HEK293T (cell line): ENCODE data around the gene ITGAE.
"Not testable (repeated sequence)": the region's sequence is repeated elsewhere in the genome, so short reads cannot be mapped to it uniquely, and the experiment has no call there.

Source experiments
- CTCF ChIA-PET: fragments of 350-600 bp; formaldehyde crosslinking; extraction: SDS; loops from one replicate; lab custom pipeline; 2021; ENCODE audit warnings: antibody characterized with exemption, inconsistent platforms; lab: Yijun Ruan, JAX
- POLR2A ChIA-PET: fragments of 350-600 bp; formaldehyde crosslinking; extraction: SDS; loops from one replicate; lab custom pipeline; 2020; ENCODE audit warnings: antibody characterized with exemption, inconsistent platforms; lab: Yijun Ruan, JAX
- DNase-seq: peaks from one replicate; pipeline ENCODE4 v3.0.0; 2012; ENCODE audit warnings: mixed read lengths; ENCODE audit errors: extremely low spot score
- ARNT ChIP-seq: fragments of 450-650 bp; IDR thresholded peaks from 2 replicates; pipeline ENCODE4 v1.6.1; 2017; ENCODE audit warnings: mild to moderate bottlenecking
- BHLHE40 ChIP-seq: fragments of 450-650 bp; IDR thresholded peaks from 2 replicates; pipeline ENCODE4 v1.6.1; 2016; ENCODE audit warnings: mild to moderate bottlenecking, moderate library complexity, borderline replicate concordance
- CTBP1 ChIP-seq: fragments of 450-650 bp; IDR thresholded peaks from 2 replicates; pipeline ENCODE4 v1.6.1; 2016; ENCODE audit warnings: borderline replicate concordance
- ELF4 ChIP-seq: fragments of 450-650 bp; IDR thresholded peaks from 2 replicates; pipeline ENCODE4 v1.6.1; 2017; ENCODE audit warnings: antibody characterized with exemption
- FOXA1 ChIP-seq: fragments of 450-650 bp; IDR thresholded peaks from 2 replicates; pipeline ENCODE4 v1.6.1; 2016; ENCODE audit warnings: mild to moderate bottlenecking
- FOXK2 ChIP-seq: fragments of 450-650 bp; IDR thresholded peaks from 2 replicates; pipeline ENCODE4 v1.6.1; 2016; ENCODE audit warnings: mild to moderate bottlenecking
- FOXM1 ChIP-seq: fragments of 450-650 bp; IDR thresholded peaks from 2 replicates; pipeline ENCODE4 v1.6.1; 2017; ENCODE audit warnings: mild to moderate bottlenecking, borderline replicate concordance
- HDGF ChIP-seq: fragments of 450-650 bp; IDR thresholded peaks from 2 replicates; pipeline ENCODE4 v1.6.1; 2017; ENCODE audit warnings: antibody characterized with exemption, borderline replicate concordance
- L3MBTL2 ChIP-seq: fragments of 450-650 bp; conservative IDR thresholded peaks from 2 replicates; pipeline ENCODE4 v1.6.1; 2016; ENCODE audit warnings: mild to moderate bottlenecking
- LEF1 ChIP-seq: fragments of 450-650 bp; IDR thresholded peaks from 2 replicates; pipeline ENCODE4 v1.6.1; 2017; ENCODE audit warnings: mild to moderate bottlenecking, borderline replicate concordance
- NFRKB ChIP-seq: fragments of 450-650 bp; IDR thresholded peaks from 2 replicates; pipeline ENCODE4 v1.6.1; 2016; ENCODE audit warnings: mild to moderate bottlenecking, moderate library complexity
- PKNOX1 ChIP-seq: fragments of 450-650 bp; IDR thresholded peaks from 2 replicates; pipeline ENCODE4 v1.6.1; 2016
- SP1 ChIP-seq: fragments of 450-650 bp; IDR thresholded peaks from 2 replicates; pipeline ENCODE4 v1.6.1; 2017
- SUZ12 ChIP-seq: fragments of 450-650 bp; IDR thresholded peaks from 2 replicates; pipeline ENCODE4 v1.6.1; 2016; ENCODE audit warnings: mild to moderate bottlenecking
- TARDBP ChIP-seq: fragments of 450-650 bp; IDR thresholded peaks from 2 replicates; pipeline ENCODE4 v1.6.1; 2016
- ZNF384 ChIP-seq: fragments of 450-650 bp; IDR thresholded peaks from 2 replicates; pipeline ENCODE4 v1.6.1; 2016

The ITGAE gene

GRCh38 chr17:3738562-3739295 lies 62.3 kb downstream of the ITGAE start:
- DNase-seq: no peak
- CTCF ChIA-PET: interaction anchor here (0.6 to 2.8 kb wide), 10 partner anchors 18 to 296 kb away, joined by 3 to 30 read pairs (median 4); partner anchors contain the start of gene NCBP3
- TF ChIP-seq LEF1 (no peak), FOXK2 (no peak), HDGF (no peak), CTBP1 (no peak)
- POLR2A ChIA-PET: interaction anchor here (1.1 kb wide), 1 partner anchor 15 kb away, joined by 4 read pairs; the partner anchor contains the start of gene HASPIN

DNA sequence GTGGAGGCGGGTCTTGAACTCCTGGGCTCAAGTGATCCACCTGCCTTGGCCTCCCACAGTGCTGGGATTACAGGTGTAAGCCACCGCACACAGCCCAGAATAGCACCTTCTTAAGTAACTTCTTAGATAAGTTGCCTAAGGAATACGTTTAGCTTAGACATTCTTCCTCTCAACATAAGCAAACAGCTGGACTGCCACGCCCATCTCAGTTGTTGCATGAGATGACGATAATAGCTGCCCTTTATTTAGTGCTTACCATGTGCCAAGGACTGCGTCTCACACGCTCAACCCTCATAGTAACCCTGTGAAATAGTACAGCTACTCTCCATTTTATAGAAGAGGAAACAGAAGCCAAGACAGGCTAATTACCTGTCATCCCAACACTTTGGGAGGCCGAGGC lies 65.5 kb downstream of the ITGAE start:
- ChIA-PET CTCF (interaction anchor here (0.9 kb wide), 1 partner anchor 157 kb away, joined by 3 read pairs; the partner anchor contains the start of gene CAMKK1), POLR2A (no interaction called here)
- DNase-seq: no peak
- no peak for TF ChIP-seq BHLHE40
- no peak for TF ChIP-seq SP1
- no peak for TF ChIP-seq LEF1
- TF ChIP-seq ZNF384: no peak
- no peak for TF ChIP-seq NFRKB
- TF ChIP-seq HDGF: no peak
- TF ChIP-seq TARDBP: no peak
- TF ChIP-seq ELF4: no peak
- no peak for TF ChIP-seq L3MBTL2
- TF ChIP-seq PKNOX1: no peak
- no peak for TF ChIP-seq FOXM1
- TF ChIP-seq ARNT: no peak
- no peak for TF ChIP-seq FOXA1
- TF ChIP-seq SUZ12: no peak
- no peak for TF ChIP-seq CTBP1

GRCh38 chr17:3734911-3735276 lies 66.1 kb downstream of the ITGAE start:
- POLR2A ChIA-PET, DNase-seq: not testable (repeated sequence)
- CTCF ChIA-PET: interaction anchor here (0.6 to 1.1 kb wide), 3 partner anchors 16 to 52 kb away, joined by 3 read pairs; no protein-coding TSS in a partner anchor

DNA sequence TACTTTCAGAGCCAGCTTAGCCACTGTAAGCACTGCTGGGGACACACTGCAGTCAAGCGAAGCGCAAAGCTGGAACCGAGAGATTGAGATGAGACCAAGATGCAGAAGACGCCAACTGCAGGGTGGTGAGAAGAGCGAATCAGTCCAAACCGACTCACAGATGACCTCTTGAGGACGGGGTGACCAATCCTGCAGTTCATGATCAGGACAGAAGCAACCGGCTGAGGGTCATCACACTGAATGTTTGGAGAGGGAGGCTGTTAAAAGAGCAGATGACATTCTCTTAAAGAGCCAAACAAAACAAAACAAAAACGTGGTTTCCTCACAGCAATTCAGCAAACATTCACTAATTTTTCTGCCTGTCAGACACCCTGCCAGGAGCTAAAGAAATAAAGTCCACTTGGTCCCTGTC lies 68.8 kb downstream of the ITGAE start:
- POLR2A ChIA-PET: interaction anchor here (1.5 kb wide), 1 partner anchor 9 kb away, joined by 6 read pairs; the partner anchor contains the start of gene HASPIN

GRCh38 chr17:3730881-3731429 lies 70.0 kb downstream of the ITGAE start:
- no peak for DNase-seq
- ChIA-PET CTCF (no interaction called here), POLR2A (no interaction called here)
- TF ChIP-seq ZNF384: no peak
- no peak for TF ChIP-seq FOXK2
- TF ChIP-seq TARDBP: no peak
- no peak for TF ChIP-seq ARNT
- TF ChIP-seq FOXM1: no peak
- no peak for TF ChIP-seq FOXA1
- TF ChIP-seq CTBP1: no peak
- no peak for TF ChIP-seq NFRKB
- no peak for TF ChIP-seq PKNOX1
- TF ChIP-seq BHLHE40: no peak
- TF ChIP-seq ELF4: no peak

More for the DNA sequence above, 68.8 kb downstream of the ITGAE start:
- no peak for DNase-seq
- CTCF ChIA-PET: interaction anchor here (0.8 kb wide), 1 partner anchor 93 kb away, joined by 3 read pairs; no protein-coding TSS in a partner anchor
- no peak for TF ChIP-seq ELF4
- TF ChIP-seq FOXA1: no peak
- no peak for TF ChIP-seq LEF1
- no peak for TF ChIP-seq CTBP1
- no peak for TF ChIP-seq BHLHE40
- TF ChIP-seq HDGF: no peak
- TF ChIP-seq ZNF384: no peak
- no peak for TF ChIP-seq PKNOX1
- TF ChIP-seq ARNT: no peak
- TF ChIP-seq FOXK2: no peak

GRCh38 chr17:3729881-3730280 lies 71.1 kb downstream of the ITGAE start:
- POLR2A ChIA-PET: no interaction called here
- DNase-seq: no peak
- CTCF ChIA-PET: interaction anchor here (1.1 kb wide), 1 partner anchor 8 kb away, joined by 3 read pairs; no protein-coding TSS in a partner anchor
- TF ChIP-seq FOXM1 (no peak), ARNT (no peak), HDGF (no peak), CTBP1 (no peak), FOXK2 (no peak), SUZ12 (no peak), TARDBP (no peak), ZNF384 (no peak), NFRKB (no peak), L3MBTL2 (no peak), PKNOX1 (no peak), ELF4 (no peak), SP1 (no peak), BHLHE40 (no peak)

DNA sequence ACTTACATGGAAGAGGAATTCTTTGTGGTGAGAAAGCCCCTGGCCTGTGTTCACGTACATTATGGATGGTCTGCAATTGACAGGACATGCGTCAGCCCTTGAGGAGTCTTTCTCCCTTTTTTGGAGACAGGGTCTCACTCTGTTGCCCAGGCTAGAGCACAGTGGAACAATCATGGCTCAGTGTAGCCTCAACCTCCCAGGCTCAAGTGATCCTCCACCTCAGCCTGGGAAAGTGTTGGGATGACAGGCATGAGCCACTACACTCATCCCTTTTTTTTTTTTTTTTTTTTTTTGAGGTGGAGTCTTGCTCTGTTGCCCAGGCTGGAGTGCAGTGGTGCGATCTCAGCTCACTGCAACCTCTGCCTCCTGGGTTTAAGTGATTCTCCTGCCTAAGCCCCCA lies 72.9 kb downstream of the ITGAE start:
- POLR2A ChIA-PET: interaction anchor here (1.6 kb wide), 1 partner anchor 118 kb away, joined by 3 read pairs; the partner anchor contains the start of gene NCBP3
- DNase-seq: not testable (repeated sequence)
- CTCF ChIA-PET: interaction anchor here (0.9 kb wide), 1 partner anchor 10 kb away, joined by 3 read pairs; no protein-coding TSS in a partner anchor
